GM19043 (cell line): ENCODE data around the gene ZBTB48.
"Not testable (repeated sequence)": the region's sequence is repeated elsewhere in the genome, so short reads cannot be mapped to it uniquely, and the experiment has no call there.

Experiments used
- ATAC-seq: cut with Tn5 transposase; IDR thresholded peaks from one replicate; pipeline ENCODE4 v1.9.1; 2021; ENCODE audit warnings: low read depth; ENCODE audit not compliant: unreplicated experiment

ZBTB48 gene

GRCh38 chr1:6579374-6580118 is at the start of gene ZBTB48:
Gene ZBTB48 (plus strand): TSS chr1:6579994. CDS start chr1:6580610, 616 bp downstream.
- ATAC-seq: peak; percentile 98

- no peak for ATAC-seq
Observed at GRCh38 chr1:6530504-6531160, 49.2 kb upstream of the ZBTB48 start.

- ATAC-seq: no peak
Observed at GRCh38 chr1:6531996-6532395, 47.8 kb upstream of the ZBTB48 start.

- no peak for ATAC-seq
Observed at GRCh38 chr1:6534248-6534822, 45.5 kb upstream of the ZBTB48 start.

GRCh38 chr1:6535214-6535613 is 44.6 kb upstream of the ZBTB48 start:
- no peak for ATAC-seq

- no peak for ATAC-seq
Observed at GRCh38 chr1:6536291-6536690, 43.5 kb upstream of the ZBTB48 start.

GRCh38 chr1:6538956-6539355 is 40.8 kb upstream of the ZBTB48 start:
- ATAC-seq: no peak

- no peak for ATAC-seq
Observed at GRCh38 chr1:6544831-6545230, 35.0 kb upstream of the ZBTB48 start.

- no peak for ATAC-seq
Observed at GRCh38 chr1:6545276-6546112, 34.3 kb upstream of the ZBTB48 start.

GRCh38 chr1:6546326-6546725 is 33.5 kb upstream of the ZBTB48 start:
- no peak for ATAC-seq

- ATAC-seq: no peak
Observed at GRCh38 chr1:6547301-6547700, 32.5 kb upstream of the ZBTB48 start.

- peak; percentile 86 for ATAC-seq
Observed at GRCh38 chr1:6554031-6554906, 25.5 kb upstream of the ZBTB48 start, which contains the start of gene NOL9. Gene NOL9 (minus strand): TSS chr1:6554513. CDS start chr1:6554502, 11 bp downstream.

- no peak for ATAC-seq
Observed at GRCh38 chr1:6554907-6555778, 24.7 kb upstream of the ZBTB48 start, which contains the start of gene TAS1R1. Gene TAS1R1 (plus strand): TSS chr1:6555307. CDS start chr1:6555374, 67 bp downstream.

- no peak for ATAC-seq
Observed at GRCh38 chr1:6557597-6557996, 22.2 kb upstream of the ZBTB48 start.

GRCh38 chr1:6559161-6559560 is 20.6 kb upstream of the ZBTB48 start:
- ATAC-seq: not testable (repeated sequence)

- no peak for ATAC-seq
Observed at GRCh38 chr1:6560267-6560666, 19.5 kb upstream of the ZBTB48 start.

- no peak for ATAC-seq
Observed at GRCh38 chr1:6569033-6569432, 10.8 kb upstream of the ZBTB48 start.

- ATAC-seq: no peak
Observed at GRCh38 chr1:6570100-6570499, 9.7 kb upstream of the ZBTB48 start.

- no peak for ATAC-seq
Observed at GRCh38 chr1:6570987-6571386, 8.8 kb upstream of the ZBTB48 start.
